ENCODE results near the gene ABLIM3.

GRCh38 chr5:149134778-149135500 lies 6.4 kb upstream of the ABLIM3 start:
- TF ChIP-seq CTCF (IDR thresholded peaks at IDR 0.05) (no peak), POLR2A (IDR thresholded peaks at IDR 0.05) (no peak)
